Epithelial cell of proximal tubule (primary cell): ENCODE results near the gene STAB1. TPM values are rescaled to one million over a fixed set of nuclear protein-coding genes. Genes with fewer than 3 reads are reported as not detected.

Source experiments
- DNase-seq: peaks from one replicate; pipeline ENCODE4 v3.0.0-alpha.2; 2011; ENCODE audit warnings: low read depth
- H3K4me3 ChIP-seq: 2 replicates; pipeline ENCODE4 v1.5.1; 2011; ENCODE audit warnings: low read depth, mild to moderate bottlenecking, low read length
- CTCF ChIP-seq: conservative IDR thresholded peaks from 2 replicates; pipeline ENCODE4 v1.5.1; 2012; ENCODE audit warnings: low read depth, mild to moderate bottlenecking, low read length
- total RNA-seq: library from RNA; depleted of rRNA; stranded (reverse); fragments of >200 nt; gene quantifications from 2 replicates; pipeline ENCODE4 v1.2.3, GENCODE V29; 2015

Gene STAB1
- total RNA-seq, 1 donor from 2014 or later = 0.52 TPM

GRCh38 chr3:52477076-52477795 lies 17.9 kb upstream of the STAB1 start:
- no peak for TF ChIP-seq CTCF
- H3K4me3 ChIP-seq = no peak overlapping the region
- no peak for DNase-seq

- no peak overlapping the region for H3K4me3 ChIP-seq
- TF ChIP-seq CTCF = no peak
- no peak for DNase-seq
Observed at GRCh38 chr3:52477796-52478095, 17.4 kb upstream of the STAB1 start.

GRCh38 chr3:52479037-52479876 lies 15.9 kb upstream of the STAB1 start:
- no peak for TF ChIP-seq CTCF
- H3K4me3 ChIP-seq = no peak overlapping the region
- no peak for DNase-seq

- TF ChIP-seq CTCF = no peak
- no peak overlapping the region for H3K4me3 ChIP-seq
- no peak for DNase-seq
Observed at GRCh38 chr3:52479877-52480575, 15.1 kb upstream of the STAB1 start.

GRCh38 chr3:52480768-52481715 lies 14.1 kb upstream of the STAB1 start:
- no peak overlapping the region for H3K4me3 ChIP-seq
- no peak for TF ChIP-seq CTCF

GRCh38 chr3:52481819-52482521 lies 13.2 kb upstream of the STAB1 start:
- peak; percentile 51 for TF ChIP-seq CTCF
- DNase-seq = no peak
- no peak overlapping the region for H3K4me3 ChIP-seq

More at GRCh38 chr3:52480768-52481715, 14.1 kb upstream of the STAB1 start:
- no peak for DNase-seq
